Smooth muscle cell (in vitro differentiated cells): ENCODE measurements around the gene CTAG2. TPM values are rescaled to one million over a fixed set of nuclear protein-coding genes. Genes with fewer than 3 reads are reported as not detected.

Source experiments
- DNase-seq: peaks from one replicate; lab custom pipeline; 2025; ENCODE audit not compliant: unreplicated experiment; lab: John Stamatoyannopoulos, UW
- H2AFZ ChIP-seq: fragments of 200-600 bp; sonication (generic); 2 replicates; pipeline ENCODE4 v1.6.0; 2016; ENCODE audit warnings: antibody characterized with exemption, low read depth, mild to moderate bottlenecking
- H3F3A ChIP-seq: fragments of 200-600 bp; sonication (generic); 2 replicates; pipeline ENCODE4 v1.6.0; 2017; ENCODE audit warnings: antibody characterized with exemption, low read depth
- H3K27ac ChIP-seq: fragments of 200-600 bp; sonication (generic); 2 replicates; pipeline ENCODE4 v1.5.1; 2016; ENCODE audit warnings: low read depth, mild to moderate bottlenecking
- H3K27me3 ChIP-seq: fragments of 200-600 bp; sonication (generic); 2 replicates; pipeline ENCODE4 v1.6.1; 2016; ENCODE audit warnings: low read depth, mild to moderate bottlenecking
- H3K36me3 ChIP-seq: fragments of 200-600 bp; sonication (generic); 2 replicates; pipeline ENCODE4 v1.5.1; 2016; ENCODE audit warnings: low read depth
- H3K4me1 ChIP-seq: fragments of 200-600 bp; sonication (generic); 2 replicates; pipeline ENCODE4 v1.5.1; 2016; ENCODE audit warnings: low read depth
- H3K4me2 ChIP-seq: fragments of 200-600 bp; sonication (generic); 2 replicates; pipeline ENCODE4 v1.6.0; 2016; ENCODE audit warnings: mild to moderate bottlenecking
- H3K4me3 ChIP-seq: fragments of 200-600 bp; sonication (generic); 2 replicates; pipeline ENCODE4 v1.5.1; 2016; ENCODE audit warnings: mild to moderate bottlenecking
- H3K79me2 ChIP-seq: fragments of 200-600 bp; sonication (generic); 2 replicates; pipeline ENCODE4 v1.6.0; 2016; ENCODE audit warnings: low read depth, mild to moderate bottlenecking
- H3K9ac ChIP-seq: fragments of 200-600 bp; sonication (generic); 2 replicates; pipeline ENCODE4 v1.6.0; 2016; ENCODE audit warnings: low read depth
- H3K9me3 ChIP-seq: fragments of 200-600 bp; sonication (generic); replicated peaks from 2 replicates; pipeline ENCODE4 v1.5.1; 2016; ENCODE audit warnings: low read depth
- H4K20me1 ChIP-seq: fragments of 200-600 bp; sonication (generic); 2 replicates; pipeline ENCODE4 v1.6.0; 2016; ENCODE audit warnings: low read depth
- WGBS: methylation state at CpG from one replicate; pipeline ENCODE4 v1.1.7; 2016; ENCODE audit warnings: low lambda C conversion rate; 5-methylcytosine and 5-hydroxymethylcytosine counted together
- polyA plus RNA-seq: library from polyadenylated mRNA; unstranded; fragments of >200 nt; fragmentation: Nextera tagmentation; extraction: Ambion mirVana; gene quantifications from 2 replicates; pipeline ENCODE4 v1.2.1, GENCODE V29; 2016
- small RNA-seq: library from RNA; depleted of rRNA; stranded (forward); fragments of <200 nt; gene quantifications from one replicate; pipeline ENCODE3, GENCODE V24; 2014
- total RNA-seq: library from RNA; depleted of rRNA; stranded (reverse); fragments of >200 nt; gene quantifications from 2 replicates; pipeline ENCODE4 v1.2.3, GENCODE V29; 2014
- TF ChIP-seq, protein P1 (sequence below): fragments of 200-600 bp; sonication (generic); IDR thresholded peaks from 2 replicates; pipeline ENCODE4 v1.5.1; 2017; ENCODE audit warnings: borderline replicate concordance, mild to moderate bottlenecking, antibody characterized with exemption; ENCODE audit not compliant: insufficient read depth, poor library complexity, severe bottlenecking

CTAG2 gene
- total and polyA plus RNA-seq, 2 experiments from 2014 or later, result not detected

- no peak for DNase-seq
- H3K9me3 ChIP-seq, result no peaks in the 10 kb centered on the region
- no peaks in the 10 kb centered on the region for H3K27me3 ChIP-seq
- no peaks in the 10 kb centered on the region for H3K36me3 ChIP-seq
- H3K27ac ChIP-seq, result no peak overlapping the region
- H3K4me1 ChIP-seq, result no peaks in the 10 kb centered on the region
- no peaks in the 10 kb centered on the region for H3K79me2 ChIP-seq
- TF ChIP-seq, protein P1, sequence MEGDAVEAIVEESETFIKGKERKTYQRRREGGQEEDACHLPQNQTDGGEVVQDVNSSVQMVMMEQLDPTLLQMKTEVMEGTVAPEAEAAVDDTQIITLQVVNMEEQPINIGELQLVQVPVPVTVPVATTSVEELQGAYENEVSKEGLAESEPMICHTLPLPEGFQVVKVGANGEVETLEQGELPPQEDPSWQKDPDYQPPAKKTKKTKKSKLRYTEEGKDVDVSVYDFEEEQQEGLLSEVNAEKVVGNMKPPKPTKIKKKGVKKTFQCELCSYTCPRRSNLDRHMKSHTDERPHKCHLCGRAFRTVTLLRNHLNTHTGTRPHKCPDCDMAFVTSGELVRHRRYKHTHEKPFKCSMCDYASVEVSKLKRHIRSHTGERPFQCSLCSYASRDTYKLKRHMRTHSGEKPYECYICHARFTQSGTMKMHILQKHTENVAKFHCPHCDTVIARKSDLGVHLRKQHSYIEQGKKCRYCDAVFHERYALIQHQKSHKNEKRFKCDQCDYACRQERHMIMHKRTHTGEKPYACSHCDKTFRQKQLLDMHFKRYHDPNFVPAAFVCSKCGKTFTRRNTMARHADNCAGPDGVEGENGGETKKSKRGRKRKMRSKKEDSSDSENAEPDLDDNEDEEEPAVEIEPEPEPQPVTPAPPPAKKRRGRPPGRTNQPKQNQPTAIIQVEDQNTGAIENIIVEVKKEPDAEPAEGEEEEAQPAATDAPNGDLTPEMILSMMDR, result no peak
- no peak overlapping the region for H2AFZ ChIP-seq
- H3F3A ChIP-seq, result no peaks in the 10 kb centered on the region
- H3K4me3 ChIP-seq, result no peak overlapping the region
- H3K9ac ChIP-seq, result no peak overlapping the region
- WGBS, result 92% methylated on average over 18 of the region's 18 CpGs
- no peaks in the 10 kb centered on the region for H4K20me1 ChIP-seq
- no peak overlapping the region for H3K4me2 ChIP-seq
These were observed 50.5 kb downstream of the CTAG2 start for GRCh38 chrX:154602766-154603437.

DNA sequence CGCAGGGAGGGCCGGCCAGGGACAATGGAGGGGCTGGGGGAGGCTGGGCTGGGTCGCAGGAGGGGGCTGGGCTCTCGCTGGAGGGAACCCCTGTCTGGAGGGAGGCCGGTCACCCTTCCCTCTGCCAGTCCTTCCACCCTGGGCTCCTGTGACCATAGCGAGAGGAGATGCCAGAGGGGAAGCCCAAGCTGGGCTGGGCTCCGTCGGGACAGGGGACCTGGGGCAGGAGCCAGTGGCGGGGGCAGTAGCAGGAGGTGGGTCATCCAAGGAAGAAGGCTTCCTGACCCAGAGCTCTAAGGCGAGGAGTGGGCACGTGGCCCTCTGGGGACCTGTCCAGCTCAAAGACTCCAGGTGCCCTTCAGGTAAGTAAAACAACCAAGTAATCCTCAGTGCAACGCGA, 51.2 kb downstream of the CTAG2 start:
- WGBS, result 79% methylated on average over 10 of the region's 13 CpGs
- no peaks in the 10 kb centered on the region for H3F3A ChIP-seq
- no peak overlapping the region for H3K4me2 ChIP-seq
- no peaks in the 10 kb centered on the region for H3K36me3 ChIP-seq
- H4K20me1 ChIP-seq, result no peaks in the 10 kb centered on the region
- no peak overlapping the region for H2AFZ ChIP-seq
- no peak overlapping the region for H3K27ac ChIP-seq
- H3K4me3 ChIP-seq, result no peak overlapping the region
- DNase-seq, result no peak
- no peaks in the 10 kb centered on the region for H3K4me1 ChIP-seq
- TF ChIP-seq, protein P1, result no peak
- no peaks in the 10 kb centered on the region for H3K9me3 ChIP-seq
- H3K9ac ChIP-seq, result no peak overlapping the region
- no peaks in the 10 kb centered on the region for H3K79me2 ChIP-seq
- no peaks in the 10 kb centered on the region for H3K27me3 ChIP-seq

Small RNA genes within 50 kb of the gene (small RNA-seq; reads per million reads assigned to genes)
- 0.13 reads per million for gene AC244090.1
- gene AC244107.2, result not detected

Other genes with a start within 250 kb of the CTAG2 start
- gene DNASE1L1, start 244.3 kb downstream of the CTAG2 start, total RNA-seq, result 33.6 and 40.4 TPM in 2 replicates
- gene DNASE1L1, start 244.3 kb downstream of the CTAG2 start, polyA plus RNA-seq, result 23.0 and 30.0 TPM in 2 replicates
- gene TAFAZZIN, start 242.0 kb downstream of the CTAG2 start, total RNA-seq, result 28.3 and 203 TPM in 2 replicates
- 30.2 and 32.4 TPM in 2 replicates for gene TAFAZZIN, start 242.0 kb downstream of the CTAG2 start, polyA plus RNA-seq
- gene ATP6AP1, start 224.9 kb downstream of the CTAG2 start, total RNA-seq, result 84.0 and 104 TPM in 2 replicates
- 193 and 213 TPM in 2 replicates for gene ATP6AP1, start 224.9 kb downstream of the CTAG2 start, polyA plus RNA-seq
- gene GDI1, start 216.4 kb downstream of the CTAG2 start, total RNA-seq, result 92.2 and 98.8 TPM in 2 replicates
- 143 and 160 TPM in 2 replicates for gene GDI1, start 216.4 kb downstream of the CTAG2 start, polyA plus RNA-seq
- gene FAM50A, start 209.4 kb downstream of the CTAG2 start, total RNA-seq, result 46.0 and 50.1 TPM in 2 replicates
- gene FAM50A, start 209.4 kb downstream of the CTAG2 start, polyA plus RNA-seq, result 183 and 216 TPM in 2 replicates
- gene PLXNA3, start 195.3 kb downstream of the CTAG2 start, total RNA-seq, result 15.1 and 33.6 TPM in 2 replicates
- 38.2 and 60.2 TPM in 2 replicates for gene PLXNA3, start 195.3 kb downstream of the CTAG2 start, polyA plus RNA-seq
- gene LAGE3, start 174.3 kb downstream of the CTAG2 start, total RNA-seq, result 33.8 and 39.7 TPM in 2 replicates
- gene LAGE3, start 174.3 kb downstream of the CTAG2 start, polyA plus RNA-seq, result 52.7 and 66.1 TPM in 2 replicates
- 28.7 and 42.1 TPM in 2 replicates for gene UBL4A, start 167.0 kb downstream of the CTAG2 start, total RNA-seq
- 46.9 and 50.8 TPM in 2 replicates for gene UBL4A, start 167.0 kb downstream of the CTAG2 start, polyA plus RNA-seq
- 26.8 and 34.7 TPM in 2 replicates for gene SLC10A3, start 162.9 kb downstream of the CTAG2 start, total RNA-seq
- 52.1 and 63.1 TPM in 2 replicates for gene SLC10A3, start 162.9 kb downstream of the CTAG2 start, polyA plus RNA-seq
- gene FAM3A, start 137.3 kb downstream of the CTAG2 start, total RNA-seq, result 13.6 and 16.0 TPM in 2 replicates
- gene FAM3A, start 137.3 kb downstream of the CTAG2 start, polyA plus RNA-seq, result 49.1 and 53.7 TPM in 2 replicates
- 32.9 and 37.9 TPM in 2 replicates for gene G6PD, start 106.7 kb downstream of the CTAG2 start, total RNA-seq
- gene G6PD, start 106.7 kb downstream of the CTAG2 start, polyA plus RNA-seq, result 12.9 and 13.5 TPM in 2 replicates
- 8.3 and 12.5 TPM in 2 replicates for gene IKBKG, start 106.0 kb downstream of the CTAG2 start, total RNA-seq
- gene IKBKG, start 106.0 kb downstream of the CTAG2 start, polyA plus RNA-seq, result 25.4 and 32.0 TPM in 2 replicates
- gene CTAG1A, start 68.4 kb downstream of the CTAG2 start, total RNA-seq, result not detected in 2 replicates
- gene CTAG1A, start 68.4 kb downstream of the CTAG2 start, polyA plus RNA-seq, result not detected in 2 replicates
- gene CTAG1B, start 34.3 kb downstream of the CTAG2 start, total RNA-seq, result not detected in 2 replicates
- not detected in 2 replicates for gene CTAG1B, start 34.3 kb downstream of the CTAG2 start, polyA plus RNA-seq
- gene GAB3, start 97.5 kb upstream of the CTAG2 start, total RNA-seq, result 0.63 and 0.72 TPM in 2 replicates
- 0.39 and 0.80 TPM in 2 replicates for gene GAB3, start 97.5 kb upstream of the CTAG2 start, polyA plus RNA-seq
- 18.7 and 23.4 TPM in 2 replicates for gene DKC1, start 109.3 kb upstream of the CTAG2 start, total RNA-seq
- gene DKC1, start 109.3 kb upstream of the CTAG2 start, polyA plus RNA-seq, result 31.2 and 35.1 TPM in 2 replicates
- gene MPP1, start 151.9 kb upstream of the CTAG2 start, total RNA-seq, result 15.1 and 21.0 TPM in 2 replicates
- 11.6 and 17.5 TPM in 2 replicates for gene MPP1, start 151.9 kb upstream of the CTAG2 start, polyA plus RNA-seq
- not detected in 2 replicates for gene SMIM9, start 181.1 kb upstream of the CTAG2 start, total RNA-seq
- gene SMIM9, start 181.1 kb upstream of the CTAG2 start, polyA plus RNA-seq, result not detected in 2 replicates
- 4.8 and 7.5 TPM in 2 replicates for gene F8A1, start 232.8 kb upstream of the CTAG2 start, total RNA-seq
- gene F8A1, start 232.8 kb upstream of the CTAG2 start, polyA plus RNA-seq, result 38.2 and 49.6 TPM in 2 replicates